Skeletal muscle cell (primary cell): ENCODE measurements around the gene GAPDHS.

Experiments used
- DNase-seq: peaks from one replicate; pipeline ENCODE4 v3.0.0-alpha.2; 2010; ENCODE audit warnings: low read depth
- H3K4me3 ChIP-seq: 2 replicates; pipeline ENCODE4 v1.5.1; 2011; ENCODE audit warnings: low read depth, mild to moderate bottlenecking, control low read depth, low read length, moderate library complexity

The GAPDHS gene

DNA sequence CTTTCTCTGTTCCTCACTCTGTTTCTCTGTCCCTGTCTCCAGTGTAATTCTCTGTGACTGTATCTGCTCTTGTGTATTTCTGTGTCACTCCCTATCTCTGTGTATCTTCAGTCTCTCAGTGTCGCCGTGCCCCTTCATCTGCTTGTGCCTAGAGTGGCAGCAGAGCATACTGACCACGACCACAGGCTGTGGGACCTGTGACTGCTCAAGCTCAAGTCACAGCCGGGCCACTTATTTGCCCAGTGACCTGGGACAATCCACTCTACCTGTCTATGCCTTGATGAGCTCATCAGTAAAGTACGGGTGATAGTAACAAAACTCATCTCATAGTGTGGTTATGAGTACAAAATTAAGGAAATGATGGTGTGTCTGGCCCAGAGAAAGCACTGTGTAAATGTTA lies 20.8 kb downstream of the GAPDHS start:
- DNase-seq, result no peak
- no peak overlapping the region for H3K4me3 ChIP-seq

DNA sequence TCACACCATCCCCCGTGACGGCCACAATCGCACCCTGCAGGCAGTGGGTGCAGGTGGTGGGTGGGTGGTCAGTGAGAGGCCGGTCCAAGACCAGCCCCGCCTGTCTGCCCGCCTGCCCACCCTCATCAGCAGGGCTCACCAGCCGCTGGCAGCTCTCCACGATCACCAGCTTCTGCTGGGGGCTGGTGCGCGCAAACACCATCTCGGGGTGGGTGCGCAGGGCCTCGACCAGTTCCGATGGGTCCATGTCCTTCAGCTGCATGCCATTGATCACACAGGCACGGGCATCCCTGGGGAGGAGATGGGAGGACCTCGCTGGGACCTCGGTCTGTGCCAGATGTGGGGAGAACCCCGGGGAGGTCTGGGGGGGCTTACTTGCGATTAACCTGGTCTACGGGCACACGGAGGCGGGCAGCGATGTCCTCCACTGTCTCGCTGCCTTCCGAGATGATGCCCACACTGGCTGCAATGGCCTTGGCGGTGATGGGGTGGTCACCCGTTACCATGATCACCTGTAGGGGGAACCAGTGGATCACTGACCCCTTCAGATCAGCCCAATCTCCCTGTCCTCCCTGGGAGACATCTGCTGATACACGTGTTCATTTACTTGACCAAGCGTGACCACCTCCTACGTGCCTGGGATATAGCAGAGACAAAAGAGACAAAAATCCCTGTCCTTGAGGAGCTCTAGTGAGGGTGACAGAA lies 22.2 kb downstream of the GAPDHS start:
- DNase-seq, result no peak
- H3K4me3 ChIP-seq, result no peak overlapping the region

DNA sequence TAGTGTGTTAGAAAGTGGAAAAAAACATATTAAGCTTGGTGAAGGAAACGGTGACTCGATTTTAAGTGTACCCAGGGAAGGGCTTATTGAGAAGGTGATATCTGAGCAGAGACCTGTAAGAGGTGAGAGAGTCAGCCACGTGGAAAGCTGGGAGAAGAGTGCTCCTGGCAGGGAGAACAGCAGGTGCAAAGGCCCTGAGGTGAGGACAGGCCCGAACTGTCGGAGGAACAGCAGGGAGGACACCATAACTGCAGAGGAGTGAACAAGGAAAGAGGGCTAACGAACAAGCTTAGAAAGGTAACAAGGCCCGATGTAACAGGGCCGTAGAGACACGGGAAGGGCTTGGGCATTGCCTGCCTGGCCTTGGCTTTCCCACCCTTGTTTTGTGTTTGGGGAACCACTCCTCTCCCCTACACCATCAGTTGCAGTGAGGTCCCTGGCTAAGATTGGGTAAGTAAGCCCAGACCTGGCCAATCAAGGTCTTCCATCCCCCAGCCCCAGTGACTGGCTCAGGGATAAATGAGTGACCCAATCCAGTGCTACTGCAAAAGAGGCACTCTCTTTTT lies 22.9 kb downstream of the GAPDHS start:
- DNase-seq, result no peak
- no peak overlapping the region for H3K4me3 ChIP-seq

DNA sequence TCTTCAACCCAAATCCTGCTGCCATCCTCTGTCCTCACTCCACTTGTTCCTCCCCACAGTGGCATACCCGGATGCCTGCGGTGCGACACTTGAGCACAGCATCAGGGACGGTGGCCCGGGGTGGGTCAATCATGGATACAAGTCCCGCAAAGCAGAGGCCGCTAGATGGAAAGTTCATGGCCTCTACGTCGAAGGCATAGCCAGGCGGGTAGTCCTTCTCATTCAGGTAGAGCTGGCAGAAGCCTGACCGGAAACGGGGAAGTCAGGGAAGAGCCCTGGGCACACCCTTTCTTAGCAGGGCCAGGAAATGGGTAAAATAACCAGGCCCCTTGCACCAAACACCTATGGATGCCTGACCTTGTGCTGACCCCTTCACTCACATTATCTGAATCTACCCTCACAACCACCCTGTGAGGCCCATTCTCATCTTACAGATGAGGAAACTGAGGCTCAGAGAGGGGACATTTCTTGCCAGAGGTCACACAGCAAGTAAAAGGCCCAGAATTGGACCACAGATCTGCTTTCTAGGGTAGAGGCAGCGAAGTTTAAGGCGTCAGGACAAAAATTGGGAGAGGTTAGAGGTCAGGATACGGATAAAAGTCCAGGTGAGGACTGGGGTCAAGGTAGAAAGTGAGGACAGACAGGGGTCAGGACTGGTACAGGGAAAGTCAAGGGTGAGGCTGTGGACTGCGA lies 23.7 kb downstream of the GAPDHS start:
- DNase-seq, result no peak
- H3K4me3 ChIP-seq, result no peak overlapping the region

GRCh38 chr19:35557539-35558399 lies 24.5 kb downstream of the GAPDHS start:
- H3K4me3 ChIP-seq, result peak overlapping the region; percentile 49

GRCh38 chr19:35558400-35559280 lies 25.4 kb downstream of the GAPDHS start:
- peak overlapping the region; percentile 49 for H3K4me3 ChIP-seq
- no peak for DNase-seq

More at GRCh38 chr19:35557539-35558399, 24.5 kb downstream of the GAPDHS start:
- DNase-seq, result no peak

- no peak overlapping the region for H3K4me3 ChIP-seq
- no peak for DNase-seq
These were observed 26.0 kb downstream of the GAPDHS start for GRCh38 chr19:35559281-35559659.

DNA sequence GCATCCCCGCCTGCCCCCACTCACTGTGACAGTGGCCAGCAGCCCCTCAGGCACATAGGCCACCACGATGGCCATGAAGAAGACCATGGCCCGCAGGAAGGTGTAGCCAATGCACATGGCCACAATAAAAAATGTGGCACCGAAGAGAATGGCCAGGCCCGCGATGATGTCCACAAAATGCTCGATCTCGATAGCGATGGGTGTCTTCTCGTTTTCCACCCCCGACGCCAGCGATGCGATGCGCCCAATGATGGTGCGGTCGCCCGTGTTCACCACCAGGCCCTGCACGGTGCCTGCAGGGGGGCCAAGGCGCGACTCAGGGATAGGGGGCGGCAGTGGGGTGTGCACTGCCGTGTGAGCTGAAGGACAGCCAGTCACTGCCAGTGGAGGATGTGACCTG lies 26.5 kb downstream of the GAPDHS start:
- no peak for DNase-seq
- no peak overlapping the region for H3K4me3 ChIP-seq

- H3K4me3 ChIP-seq, result no peak overlapping the region
- DNase-seq, result no peak
These were observed 27.0 kb downstream of the GAPDHS start for GRCh38 chr19:35560271-35560670.

DNA sequence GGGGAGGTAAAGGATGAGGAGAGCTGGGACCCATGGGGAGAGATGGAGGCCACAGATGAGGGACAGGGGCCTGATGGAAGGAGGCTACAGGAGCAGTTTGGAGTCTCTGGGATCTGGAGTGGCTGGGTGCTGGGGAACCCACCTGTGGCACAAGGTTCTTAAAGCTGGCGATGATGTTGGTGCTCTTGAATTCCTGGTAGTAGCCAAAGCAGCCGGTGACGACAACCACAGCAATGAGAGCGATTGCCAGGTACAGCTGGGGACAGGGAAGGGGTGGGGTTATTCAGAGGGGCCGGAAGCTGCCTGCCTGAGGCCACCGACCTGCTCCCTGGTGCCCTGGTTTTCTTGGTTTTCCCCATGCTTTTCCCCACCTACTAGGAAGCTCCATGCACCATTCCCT lies 27.4 kb downstream of the GAPDHS start:
- no peak overlapping the region for H3K4me3 ChIP-seq
- no peak for DNase-seq

DNA sequence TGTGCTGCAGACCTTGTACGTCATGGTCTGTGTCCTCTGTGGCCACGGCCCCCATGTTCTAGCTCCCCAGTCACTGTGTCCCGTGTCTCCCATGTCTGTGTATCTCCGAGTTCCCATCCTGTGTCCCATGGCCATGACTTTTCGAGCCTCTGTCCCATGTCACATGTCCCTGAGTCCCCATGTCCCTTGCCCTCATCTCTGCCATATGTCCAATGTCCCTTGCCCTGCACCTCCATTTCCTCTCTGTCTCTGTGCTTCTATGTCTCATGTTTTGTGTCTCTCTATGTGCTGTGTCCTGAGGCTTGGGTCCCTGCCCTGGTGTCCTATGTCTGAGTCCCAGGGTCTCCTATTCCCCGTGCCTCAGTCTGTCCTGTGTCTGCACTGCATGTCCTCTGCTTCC lies 28.2 kb downstream of the GAPDHS start:
- no peak for DNase-seq
- H3K4me3 ChIP-seq, result no peak overlapping the region

- DNase-seq, result no peak
- no peak overlapping the region for H3K4me3 ChIP-seq
These were observed 29.1 kb downstream of the GAPDHS start for GRCh38 chr19:35562336-35562735.

GRCh38 chr19:35562776-35563175 lies 29.5 kb downstream of the GAPDHS start:
- H3K4me3 ChIP-seq, result no peak overlapping the region
- DNase-seq, result no peak

- H3K4me3 ChIP-seq, result no peak within 1 kb of the TSS
- no peak for DNase-seq
These were observed 30.1 kb downstream of the GAPDHS start, which contains the start of gene ATP4A for GRCh38 chr19:35563207-35563829. ATP4A (minus strand) TSS chr19:35563658; CDS start chr19:35563629, 29 bp downstream.

GRCh38 chr19:35565016-35565856 lies 32.0 kb downstream of the GAPDHS start:
- no peak overlapping the region for H3K4me3 ChIP-seq
- DNase-seq, result no peak

DNA sequence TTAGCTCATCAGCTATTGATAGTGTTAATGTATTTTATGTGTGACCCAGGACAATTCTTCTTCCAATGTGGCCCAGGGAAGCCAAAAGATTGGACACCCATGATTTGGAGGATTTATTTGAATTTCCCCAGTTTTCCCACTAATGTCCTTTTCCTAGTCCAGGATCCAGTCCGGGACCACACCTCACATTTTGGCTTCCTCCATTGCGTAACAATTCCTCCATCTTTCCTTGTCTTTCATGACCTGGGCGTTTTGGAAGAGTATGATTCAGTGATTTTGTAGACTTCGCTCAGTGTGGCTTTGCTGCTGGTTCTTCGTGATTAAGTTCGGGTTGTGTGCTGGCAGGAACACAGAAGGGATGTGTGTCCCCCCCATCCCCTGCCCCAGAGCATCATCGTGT lies 33.5 kb downstream of the GAPDHS start:
- no peak for DNase-seq
- H3K4me3 ChIP-seq, result no peak overlapping the region

GRCh38 chr19:35569281-35569781 lies 36.1 kb downstream of the GAPDHS start:
- no peak for DNase-seq

More at GRCh38 chr19:35569281-35569781, 36.1 kb downstream of the GAPDHS start:
- no peak overlapping the region for H3K4me3 ChIP-seq
